ENCODE data around the gene BPTF. TPM values are rescaled to one million over a fixed set of nuclear protein-coding genes. Genes with fewer than 3 reads are reported as not detected.
"Not testable (repeated sequence)": the region's sequence is repeated elsewhere in the genome, so short reads cannot be mapped to it uniquely, and the experiment has no call there.

The BPTF gene
- total RNA-seq, 2 donors from 2014 or later, result 60.3 to 92.3 TPM

GRCh38 chr17:68021963-68022362 is 196.7 kb downstream of the BPTF start:
- no peaks in the 10 kb centered on the region for H3K9me3 ChIP-seq
- no peaks in the 10 kb centered on the region for H3K27me3 ChIP-seq
- peaks cover 0 to 5% of the 10 kb centered on the region in 2 donors for H3K4me1 ChIP-seq
- TF ChIP-seq CTCF (IDR thresholded peaks at IDR 0.05), result no peak
- H3K36me3 ChIP-seq, result no peaks in the 10 kb centered on the region
- no peak overlapping the region for H3K27ac ChIP-seq
- H3K4me3 ChIP-seq, result no peak overlapping the region
- DNase-seq (ENCODE audit: low spot score), result no peak

GRCh38 chr17:68022547-68022946 is 197.2 kb downstream of the BPTF start:
- H3K27ac ChIP-seq; H3K27me3 ChIP-seq; DNase-seq (ENCODE audit: low spot score); H3K9me3 ChIP-seq; H3K4me3 ChIP-seq; H3K4me1 ChIP-seq; H3K36me3 ChIP-seq: not testable (repeated sequence)

GRCh38 chr17:68029512-68030215 is 204.4 kb downstream of the BPTF start:
- H3K9me3 ChIP-seq, result no peaks in the 10 kb centered on the region
- TF ChIP-seq CTCF (IDR thresholded peaks at IDR 0.05), result no peak
- no peaks in the 10 kb centered on the region for H3K27me3 ChIP-seq
- peaks cover 0 to 2% of the 10 kb centered on the region in 2 donors for H3K4me1 ChIP-seq
- no peaks in the 10 kb centered on the region for H3K36me3 ChIP-seq
- no peak overlapping the region for H3K27ac ChIP-seq
- no peak for DNase-seq (ENCODE audit: low spot score)
- H3K4me3 ChIP-seq, result no peak overlapping the region

Other genes with a start within 250 kb of the BPTF start
- 10 to 100 TPM; 18.6 to 18.9 TPM for gene NOL11, start 107.6 kb upstream of the BPTF start, total RNA-seq
- 10 to 100 TPM in 1 of 2 donors, 1 to 10 TPM in 1; 6.9 to 10.1 TPM for gene C17orf58, start 171.0 kb downstream of the BPTF start, total RNA-seq
- 10 to 100 TPM; 17.9 to 19.2 TPM for gene KPNA2, start 210.2 kb downstream of the BPTF start, total RNA-seq